NCI-H510A treated with DMSO at 0.1 percent for 48 hours (cell line): ENCODE data around the gene PHTF1.

Source experiments
- DNase-seq: peaks from one replicate; lab custom pipeline; 2025; lab: John Stamatoyannopoulos, UW

The PHTF1 gene

GRCh38 chr1:113665071-113665470 lies 94.2 kb downstream of the PHTF1 start:
- DNase-seq = no peak

GRCh38 chr1:113663165-113663951 lies 95.9 kb downstream of the PHTF1 start:
- no peak for DNase-seq

DNA sequence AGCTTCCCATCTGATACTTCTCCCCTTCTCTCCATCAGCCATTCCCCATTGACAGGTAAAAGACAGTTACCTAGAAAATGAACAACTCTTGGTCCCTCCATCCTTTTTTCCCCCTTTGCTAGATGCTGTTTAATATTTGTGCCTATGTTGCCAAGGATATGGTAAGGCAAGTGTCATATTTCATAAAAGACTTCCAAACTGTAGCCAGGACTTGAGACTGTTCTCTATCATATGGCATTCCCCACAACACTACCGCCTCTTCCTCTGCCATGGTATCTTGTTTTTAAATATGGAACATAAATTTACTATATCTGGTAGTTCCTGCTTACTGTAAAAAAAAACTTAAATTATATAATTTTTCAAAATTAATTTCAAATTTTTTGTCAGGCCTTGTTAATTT lies 97.2 kb downstream of the PHTF1 start:
- no peak for DNase-seq

GRCh38 chr1:113660088-113660487 lies 99.2 kb downstream of the PHTF1 start:
- no peak for DNase-seq

DNA sequence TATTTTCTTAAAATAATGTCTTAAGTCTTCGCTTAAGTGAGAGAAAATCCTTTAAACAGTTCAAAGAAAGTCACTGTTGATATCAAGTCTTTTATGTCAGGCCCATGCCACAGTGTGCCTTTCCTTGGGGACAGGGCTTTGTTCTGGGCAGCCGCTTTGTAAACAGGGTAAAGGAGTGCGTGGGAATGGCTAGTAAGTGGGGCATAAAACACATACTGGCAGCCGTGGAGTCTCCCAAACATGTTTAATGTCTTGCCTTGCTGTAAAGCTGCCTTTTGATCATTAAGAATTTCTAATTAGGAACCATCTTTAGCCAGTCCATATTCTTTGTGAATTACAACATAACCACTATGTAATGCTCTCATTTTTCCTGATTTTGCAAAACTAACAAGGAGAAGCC lies 99.7 kb downstream of the PHTF1 start:
- DNase-seq = no peak

DNA sequence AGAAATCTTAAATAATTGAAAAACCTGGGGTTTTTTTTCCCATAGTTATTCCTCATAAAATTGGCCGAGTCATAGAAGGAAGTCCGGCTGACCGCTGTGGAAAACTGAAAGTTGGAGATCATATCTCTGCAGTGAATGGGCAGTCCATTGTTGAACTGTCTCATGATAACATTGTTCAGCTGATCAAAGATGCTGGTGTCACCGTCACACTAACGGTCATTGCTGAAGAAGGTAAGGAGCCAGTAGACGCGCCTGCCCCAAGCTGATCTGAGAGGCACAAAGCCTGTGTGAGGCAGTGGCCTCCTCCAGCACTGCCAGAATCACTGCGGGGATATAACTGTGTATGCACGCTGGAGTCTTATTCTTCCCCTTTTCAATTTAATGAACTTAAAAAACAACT lies 100.3 kb downstream of the PHTF1 start:
- DNase-seq = no peak

DNA sequence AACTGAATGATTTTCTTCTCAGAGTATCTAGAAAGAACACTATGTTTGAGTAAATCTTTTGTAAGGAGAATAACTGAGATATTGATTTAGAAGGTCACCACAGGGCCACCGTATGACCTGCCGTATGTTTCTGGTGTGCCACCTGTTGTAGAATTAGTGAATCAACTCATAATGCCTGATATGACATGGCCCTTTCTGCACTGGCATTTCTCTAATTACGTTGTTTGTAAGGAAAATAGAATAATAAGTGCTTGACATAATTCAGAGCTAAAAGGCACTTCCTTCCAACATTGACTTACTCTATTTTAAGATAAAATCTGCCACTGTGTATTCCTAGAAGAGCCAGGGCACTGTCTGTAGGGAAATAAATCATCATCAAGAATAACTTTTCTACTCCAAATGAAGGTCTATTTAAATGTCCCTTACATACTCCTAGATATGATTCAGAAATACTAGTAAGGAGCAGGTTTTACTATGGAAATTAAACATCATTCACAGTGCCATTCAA lies 101.7 kb downstream of the PHTF1 start:
- DNase-seq = no peak

- no peak for DNase-seq
These were observed 102.2 kb downstream of the PHTF1 start for GRCh38 chr1:113657126-113657525.

DNA sequence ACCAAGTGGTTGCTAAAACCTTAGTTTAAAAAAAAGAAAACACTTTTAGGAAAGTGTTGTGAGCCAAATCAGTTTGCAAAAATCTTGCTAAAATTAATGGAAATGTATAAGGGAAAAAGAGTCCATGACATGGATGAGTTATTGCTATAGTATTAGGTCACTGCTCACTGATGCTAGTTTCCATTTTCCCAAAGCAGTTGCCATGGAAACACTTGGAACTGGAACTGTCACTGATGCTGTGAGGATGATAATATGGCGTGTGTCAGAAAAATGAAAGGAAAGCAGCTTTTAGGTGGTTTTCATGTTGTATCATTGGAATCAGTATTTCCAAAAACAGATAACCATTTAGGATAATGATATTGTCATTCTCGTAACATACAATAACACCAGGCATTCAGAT lies 104.4 kb downstream of the PHTF1 start:
- no peak for DNase-seq

DNA sequence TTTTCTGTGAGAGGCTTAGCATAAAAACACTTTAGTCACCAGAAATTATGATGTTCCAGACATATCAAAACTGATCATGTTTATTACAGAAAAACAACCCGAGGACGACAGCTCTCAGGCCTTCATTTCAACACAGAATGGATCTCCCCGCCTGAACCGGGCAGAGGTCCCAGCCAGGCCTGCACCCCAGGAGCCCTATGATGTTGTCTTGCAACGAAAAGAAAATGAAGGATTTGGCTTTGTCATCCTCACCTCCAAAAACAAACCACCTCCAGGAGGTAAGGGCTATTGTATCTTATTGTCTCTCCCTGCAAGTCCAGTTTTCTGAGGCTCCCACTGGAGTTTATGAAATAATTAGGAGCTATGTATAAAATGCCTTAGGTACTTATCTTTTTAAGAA lies 105.5 kb downstream of the PHTF1 start:
- DNase-seq = no peak

DNA sequence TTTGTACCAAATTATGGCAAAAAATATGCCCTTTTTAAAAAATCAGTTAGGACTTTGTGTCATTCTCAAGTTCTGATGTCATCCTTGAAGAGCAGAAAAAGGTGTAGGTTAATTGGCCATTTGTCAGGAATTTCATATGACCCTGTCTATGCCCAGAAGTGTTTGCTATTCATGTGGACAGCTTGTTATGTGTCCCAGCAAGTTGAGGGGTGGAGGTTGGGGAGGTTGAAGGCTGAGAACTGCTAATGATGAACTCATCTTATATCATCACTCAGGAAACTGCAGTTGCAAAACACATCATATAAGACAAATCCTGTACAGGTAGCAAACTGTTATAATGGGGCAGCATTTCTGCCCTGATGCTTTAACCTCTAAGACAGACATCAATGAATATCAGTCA lies 106.5 kb downstream of the PHTF1 start:
- DNase-seq = no peak

DNA sequence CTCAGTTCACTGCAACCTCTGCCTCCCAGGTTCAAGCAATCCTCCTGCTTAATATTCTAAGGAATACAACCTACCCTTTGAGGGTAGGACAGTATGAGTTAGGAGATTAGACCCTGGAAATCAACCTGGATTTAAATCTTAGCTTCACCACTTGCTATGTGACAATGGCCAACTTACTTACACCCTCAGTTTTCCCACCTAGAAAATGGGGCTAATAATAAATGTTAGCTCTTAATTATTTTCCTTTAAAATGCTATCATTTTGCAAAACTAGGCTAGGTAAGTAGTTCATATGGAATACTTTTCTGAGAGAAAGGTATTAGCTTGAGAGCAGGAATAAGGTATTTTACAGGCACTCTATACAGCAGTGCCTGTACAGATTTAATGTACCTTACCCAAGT lies 110.8 kb downstream of the PHTF1 start:
- no peak for DNase-seq

GRCh38 chr1:113647164-113647563 lies 112.1 kb downstream of the PHTF1 start:
- DNase-seq = no peak
